GM23338 (cell line): Measurements from ENCODE around the gene PCSK5. TPM values are rescaled to one million over a fixed set of nuclear protein-coding genes. Genes with fewer than 3 reads are reported as not detected.

Source experiments
- ATAC-seq: fragments of 200-7000 bp; cut with Tn5 transposase; 3 replicates; pipeline ENCODE4 v1.9.1; 2020
- DNase-seq: peaks from one replicate; pipeline ENCODE4 v3.0.0-alpha.2; 2015; ENCODE audit warnings: low spot score
- H2AFZ ChIP-seq: fragments of 200-600 bp; sonication (generic); 2 replicates; pipeline ENCODE4 v1.8.0; 2016; ENCODE audit warnings: antibody characterized with exemption, mild to moderate bottlenecking, moderate library complexity
- H3F3A ChIP-seq: fragments of 200-600 bp; sonication (generic); replicated peaks from 2 replicates; pipeline ENCODE4 v1.8.0; 2017; ENCODE audit warnings: antibody characterized with exemption, mixed run types, low read depth
- H3K27ac ChIP-seq: fragments of 200-600 bp; sonication (generic); 2 replicates; pipeline ENCODE4 v1.6.1; 2016; ENCODE audit warnings: low read depth
- H3K27me3 ChIP-seq: fragments of 200-600 bp; sonication (generic); 2 replicates; pipeline ENCODE4 v1.8.0; 2016; ENCODE audit warnings: mild to moderate bottlenecking, mixed run types, moderate library complexity; ENCODE audit not compliant: insufficient read depth
- H3K36me3 ChIP-seq: fragments of 200-600 bp; sonication (generic); 2 replicates; pipeline ENCODE4 v1.8.0; 2016; ENCODE audit warnings: mild to moderate bottlenecking; ENCODE audit not compliant: insufficient read depth
- H3K4me1 ChIP-seq: fragments of 200-600 bp; sonication (generic); 2 replicates; pipeline ENCODE4 v1.8.0; 2016; ENCODE audit warnings: mild to moderate bottlenecking, moderate library complexity; ENCODE audit not compliant: insufficient read depth
- H3K4me2 ChIP-seq: fragments of 200-600 bp; sonication (generic); 2 replicates; pipeline ENCODE4 v1.7.1; 2017; ENCODE audit warnings: mixed run types
- H3K4me3 ChIP-seq: fragments of 200-600 bp; sonication (generic); 2 replicates; pipeline ENCODE4 v1.6.1; 2016; ENCODE audit warnings: mixed run types
- H3K79me2 ChIP-seq: fragments of 200-600 bp; sonication (generic); replicated peaks from 2 replicates; pipeline ENCODE4 v1.8.0; 2017; ENCODE audit warnings: mild to moderate bottlenecking; ENCODE audit not compliant: insufficient read depth
- H3K9me2 ChIP-seq: fragments of 200-600 bp; sonication (generic); 2 replicates; pipeline ENCODE4 v1.8.0; 2017; ENCODE audit not compliant: insufficient read depth
- H4K20me1 ChIP-seq: fragments of 200-600 bp; sonication (generic); replicated peaks from 2 replicates; pipeline ENCODE4 v1.8.0; 2017; ENCODE audit warnings: mild to moderate bottlenecking; ENCODE audit not compliant: insufficient read depth
- H3K27ac Mint-ChIP-seq: 2 replicates; pipeline ENCODE4 v1.8.0; 2020; ENCODE audit warnings: inconsistent platforms, mild to moderate bottlenecking, moderate library complexity, mixed read lengths
- H3K27me3 Mint-ChIP-seq: 3 replicates; pipeline ENCODE4 v1.8.0; 2022; ENCODE audit warnings: low read depth, mild to moderate bottlenecking, moderate library complexity, mixed read lengths, inconsistent platforms; ENCODE audit not compliant: insufficient read depth, poor library complexity
- H3K36me3 Mint-ChIP-seq: 3 replicates; pipeline ENCODE4 v1.8.0; 2021; ENCODE audit warnings: low read depth, mild to moderate bottlenecking, inconsistent platforms, moderate library complexity, mixed read lengths
- H3K4me1 Mint-ChIP-seq: 3 replicates; pipeline ENCODE4 v1.8.0; 2020; ENCODE audit warnings: mild to moderate bottlenecking, inconsistent platforms, mixed read lengths
- H3K4me3 Mint-ChIP-seq: 3 replicates; pipeline ENCODE4 v1.8.0; 2021; ENCODE audit warnings: moderate library complexity, mild to moderate bottlenecking, inconsistent platforms, mixed read lengths
- H3K9me3 Mint-ChIP-seq: 3 replicates; pipeline ENCODE4 v1.8.0; 2020; ENCODE audit warnings: moderate library complexity, mild to moderate bottlenecking, inconsistent platforms, mixed read lengths
- CREB1 ChIP-seq: fragments of 250-450 bp; sonication (Bioruptor Pico); IDR thresholded peaks from 2 replicates; pipeline ENCODE4 v1.5.0; 2020; ENCODE audit warnings: low read depth, mild to moderate bottlenecking, moderate library complexity
- CTCF ChIP-seq, 2 experiments: fragments of 200-600 bp in 1 of 2; sonication (generic) in 1 of 2; conservative IDR thresholded peaks; 2 replicates each; pipeline versions ENCODE4 v1.5.1 to v1.6.1; 2016 to 2017; ENCODE audit warnings: antibody characterized with exemption in 2 of 2, low read depth in 2 of 2, mild to moderate bottlenecking in 2 of 2, moderate library complexity in 1 of 2
- EZH2phosphoT487 ChIP-seq: fragments of 200-600 bp; sonication (generic); IDR thresholded peaks from one replicate; pipeline ENCODE4 v1.8.1; 2018; ENCODE audit warnings: antibody characterized with exemption; ENCODE audit not compliant: unreplicated experiment
- JUNB ChIP-seq: IDR thresholded peaks from one replicate; pipeline ENCODE4 v1.6.1; 2016; ENCODE audit warnings: antibody characterized with exemption; ENCODE audit not compliant: unreplicated experiment
- NANOG ChIP-seq: IDR thresholded peaks from 2 replicates; pipeline ENCODE4 v1.6.1; 2016; ENCODE audit warnings: antibody characterized with exemption, borderline replicate concordance
- POLR2AphosphoS5 ChIP-seq: IDR thresholded peaks from 2 replicates; pipeline ENCODE4 v1.6.1; 2016; ENCODE audit warnings: antibody characterized with exemption, low read depth
- REST ChIP-seq: IDR thresholded peaks from one replicate; pipeline ENCODE4 v1.6.1; 2018; ENCODE audit warnings: antibody characterized with exemption; ENCODE audit not compliant: unreplicated experiment
- ZNF114 ChIP-seq: fragments of 250-450 bp; sonication (Bioruptor Pico); IDR thresholded peaks from 2 replicates; pipeline ENCODE4 v1.5.0; 2020; ENCODE audit warnings: mild to moderate bottlenecking, moderate library complexity
- ZNF331 ChIP-seq: fragments of 250-450 bp; sonication (Bioruptor Pico); IDR thresholded peaks from 2 replicates; pipeline ENCODE4 v1.5.0; 2020; ENCODE audit warnings: low read depth, mild to moderate bottlenecking, moderate library complexity
- polyA plus RNA-seq: library from polyadenylated mRNA; unstranded; fragments of >200 nt; fragmentation: Nextera tagmentation; extraction: Ambion mirVana; gene quantifications from 2 replicates; pipeline ENCODE4 v1.2.1, GENCODE V29; 2016
- total RNA-seq: library from RNA; depleted of rRNA; stranded (reverse); fragments of >200 nt; shearing (Covaris generic); gene quantifications from 2 replicates; pipeline ENCODE4 v1.2.3, GENCODE V29; 2014

PCSK5 gene
- total and polyA plus RNA-seq, 2 experiments from 2014 or later: 12.3 to 34.8 TPM

GRCh38 chr9:75933982-75934381 is 43.5 kb downstream of the PCSK5 start (continued):
- TF ChIP-seq ZNF114 (no peak), JUNB (no peak), CREB1 (CRISPR knock-in tag) (no peak), REST (no peak), EZH2phosphoT487 (no peak), NANOG (no peak)

GRCh38 chr9:75935591-75935990 is 45.1 kb downstream of the PCSK5 start:
- TF ChIP-seq CTCF (conservative IDR thresholded peaks at IDR 0.05; ENCODE audit: low read depth in 2 of 2): no peak
- TF ChIP-seq NANOG: no peak
- no peak for TF ChIP-seq ZNF331 (CRISPR knock-in tag)
- no peak for TF ChIP-seq POLR2AphosphoS5
- no peak for TF ChIP-seq ZNF114
- Histone ChIP-seq H3K4me3 (no peak overlapping the region), H3K4me1 (peaks cover 23% of the 10 kb centered on the region), H3K36me3 (peaks cover 4% of the 10 kb centered on the region; the same call in 1 of the 2 replicates), H3F3A (no peaks in the 10 kb centered on the region), H2AFZ (no peak overlapping the region), H3K27ac (no peak overlapping the region), H3K79me2 (peaks cover 38% of the 10 kb centered on the region), H3K27me3 (no peaks in the 10 kb centered on the region), H3K9me2 (no peaks in the 10 kb centered on the region), H4K20me1 (peaks cover under 1% of the 10 kb centered on the region; the same call in 1 of the 2 replicates), H3K4me2 (no peak overlapping the region)
- Mint-ChIP-seq H3K4me1 (peaks cover 22% of the 10 kb centered on the region), H3K4me3 (no peak overlapping the region), H3K27me3 (peaks cover 2% of the 10 kb centered on the region), H3K36me3 (peaks cover 16% of the 10 kb centered on the region), H3K27ac (no peak overlapping the region), H3K9me3 (no peaks in the 10 kb centered on the region)
- DNase-seq (no peak), ATAC-seq (no peak)
